Measurements from ENCODE around the gene RPL4.
"Not testable (repeated sequence)": the region's sequence is repeated elsewhere in the genome, so short reads cannot be mapped to it uniquely, and the experiment has no call there.

DNA sequence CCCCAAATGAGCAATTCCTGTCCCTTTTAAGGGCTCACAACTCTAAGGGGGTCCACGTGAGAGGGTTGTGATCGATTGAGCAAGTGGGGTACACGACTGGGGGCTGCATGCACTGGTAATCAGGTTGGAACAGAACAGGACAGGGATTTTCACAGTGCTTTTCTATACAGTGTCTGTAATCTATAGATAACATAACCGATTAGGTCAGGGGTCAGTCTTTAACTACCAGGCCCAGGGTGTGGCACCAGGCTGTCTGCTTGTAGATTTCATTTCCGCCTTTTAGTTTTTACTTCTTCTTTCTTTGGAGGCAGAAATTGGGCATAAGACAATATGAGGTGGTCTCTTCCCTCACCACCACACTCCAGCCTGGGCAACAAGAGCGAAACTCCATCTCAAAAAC is 39.4 kb downstream of the RPL4 start:
- TF ChIP-seq, protein P1, sequence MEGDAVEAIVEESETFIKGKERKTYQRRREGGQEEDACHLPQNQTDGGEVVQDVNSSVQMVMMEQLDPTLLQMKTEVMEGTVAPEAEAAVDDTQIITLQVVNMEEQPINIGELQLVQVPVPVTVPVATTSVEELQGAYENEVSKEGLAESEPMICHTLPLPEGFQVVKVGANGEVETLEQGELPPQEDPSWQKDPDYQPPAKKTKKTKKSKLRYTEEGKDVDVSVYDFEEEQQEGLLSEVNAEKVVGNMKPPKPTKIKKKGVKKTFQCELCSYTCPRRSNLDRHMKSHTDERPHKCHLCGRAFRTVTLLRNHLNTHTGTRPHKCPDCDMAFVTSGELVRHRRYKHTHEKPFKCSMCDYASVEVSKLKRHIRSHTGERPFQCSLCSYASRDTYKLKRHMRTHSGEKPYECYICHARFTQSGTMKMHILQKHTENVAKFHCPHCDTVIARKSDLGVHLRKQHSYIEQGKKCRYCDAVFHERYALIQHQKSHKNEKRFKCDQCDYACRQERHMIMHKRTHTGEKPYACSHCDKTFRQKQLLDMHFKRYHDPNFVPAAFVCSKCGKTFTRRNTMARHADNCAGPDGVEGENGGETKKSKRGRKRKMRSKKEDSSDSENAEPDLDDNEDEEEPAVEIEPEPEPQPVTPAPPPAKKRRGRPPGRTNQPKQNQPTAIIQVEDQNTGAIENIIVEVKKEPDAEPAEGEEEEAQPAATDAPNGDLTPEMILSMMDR (conservative IDR thresholded peaks at IDR 0.05) = not testable (repeated sequence)
- TF ChIP-seq EZH2 (IDR thresholded peaks at IDR 0.05; ENCODE audit: low read depth) = not testable (repeated sequence)
